GM12864 (cell line): ENCODE measurements around the gene SCP2.

ENCODE experiments used
- DNase-seq: peaks from one replicate; pipeline ENCODE4 v3.0.0-alpha.2; 2011; ENCODE audit warnings: low read depth
- H3K4me3 ChIP-seq: 2 replicates; pipeline ENCODE4 v1.5.1; 2011; ENCODE audit warnings: mild to moderate bottlenecking, low read depth, low read length, control low read depth
- TF ChIP-seq, protein P1 (sequence below): IDR thresholded peaks from 2 replicates; pipeline ENCODE4 v1.5.1; 2011; ENCODE audit warnings: low read depth, mild to moderate bottlenecking, moderate library complexity, low read length, control low read depth, inconsistent platforms; ENCODE audit errors: missing control alignments

Gene SCP2

DNA sequence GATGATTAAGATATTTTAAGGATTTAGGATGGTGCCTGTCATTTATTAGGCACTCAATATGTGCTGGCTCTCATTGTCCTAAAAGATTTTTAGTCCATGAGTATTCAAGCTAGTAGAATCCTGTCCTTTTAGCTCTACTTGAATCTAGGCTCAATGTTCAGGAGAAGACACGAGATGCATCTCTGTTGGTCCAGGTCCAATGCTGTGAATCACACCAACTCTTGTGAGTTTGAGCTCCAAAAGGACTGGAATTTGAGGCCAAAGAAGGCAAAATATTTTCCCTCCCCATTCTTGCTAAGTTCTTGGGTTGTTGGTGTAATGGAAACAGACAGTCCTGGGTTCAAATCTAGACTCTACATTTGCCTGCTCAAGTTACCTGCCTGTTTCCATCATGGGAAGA is 133.5 kb downstream of the SCP2 start:
- DNase-seq, result no peak
- no peak overlapping the region for H3K4me3 ChIP-seq
- TF ChIP-seq, protein P1, sequence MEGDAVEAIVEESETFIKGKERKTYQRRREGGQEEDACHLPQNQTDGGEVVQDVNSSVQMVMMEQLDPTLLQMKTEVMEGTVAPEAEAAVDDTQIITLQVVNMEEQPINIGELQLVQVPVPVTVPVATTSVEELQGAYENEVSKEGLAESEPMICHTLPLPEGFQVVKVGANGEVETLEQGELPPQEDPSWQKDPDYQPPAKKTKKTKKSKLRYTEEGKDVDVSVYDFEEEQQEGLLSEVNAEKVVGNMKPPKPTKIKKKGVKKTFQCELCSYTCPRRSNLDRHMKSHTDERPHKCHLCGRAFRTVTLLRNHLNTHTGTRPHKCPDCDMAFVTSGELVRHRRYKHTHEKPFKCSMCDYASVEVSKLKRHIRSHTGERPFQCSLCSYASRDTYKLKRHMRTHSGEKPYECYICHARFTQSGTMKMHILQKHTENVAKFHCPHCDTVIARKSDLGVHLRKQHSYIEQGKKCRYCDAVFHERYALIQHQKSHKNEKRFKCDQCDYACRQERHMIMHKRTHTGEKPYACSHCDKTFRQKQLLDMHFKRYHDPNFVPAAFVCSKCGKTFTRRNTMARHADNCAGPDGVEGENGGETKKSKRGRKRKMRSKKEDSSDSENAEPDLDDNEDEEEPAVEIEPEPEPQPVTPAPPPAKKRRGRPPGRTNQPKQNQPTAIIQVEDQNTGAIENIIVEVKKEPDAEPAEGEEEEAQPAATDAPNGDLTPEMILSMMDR, result no peak

DNA sequence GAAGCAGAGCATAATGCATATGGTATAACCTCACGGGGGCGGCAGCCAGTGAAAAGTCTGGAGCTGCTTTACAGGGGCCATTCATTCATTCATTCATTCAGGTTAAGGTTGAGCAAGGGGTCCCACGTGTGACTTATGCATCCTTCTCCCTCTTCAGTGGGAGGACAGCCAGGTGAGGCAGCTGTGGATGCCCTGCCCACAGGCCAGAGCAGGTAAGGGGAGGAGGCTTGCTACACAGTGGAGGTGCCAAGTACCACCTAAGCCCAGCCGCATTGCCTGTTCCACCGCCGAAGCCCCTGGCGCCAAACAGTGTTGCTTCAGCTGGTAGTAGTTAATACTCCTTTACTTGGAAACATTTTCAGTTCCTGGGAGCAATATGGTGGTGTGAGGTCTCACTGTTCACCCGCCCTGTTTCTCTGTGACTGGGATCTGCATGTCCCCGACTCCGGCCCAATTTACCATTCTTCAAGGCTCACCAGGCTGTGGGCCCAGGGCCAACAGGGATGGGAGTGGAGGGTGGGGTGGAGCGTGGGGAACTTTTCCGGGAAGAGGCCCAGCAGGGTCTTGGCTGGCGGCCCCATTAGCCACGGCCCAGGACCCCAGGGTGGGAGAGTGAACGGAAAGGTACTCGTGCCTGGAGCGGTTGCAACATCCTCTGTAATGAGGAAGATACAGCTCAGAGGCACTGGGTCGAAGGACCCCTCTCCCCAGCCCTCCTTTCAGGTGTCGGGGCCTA is 134.2 kb downstream of the SCP2 start:
- no peak for DNase-seq
- TF ChIP-seq, protein P1, result no peak
- no peak overlapping the region for H3K4me3 ChIP-seq

DNA sequence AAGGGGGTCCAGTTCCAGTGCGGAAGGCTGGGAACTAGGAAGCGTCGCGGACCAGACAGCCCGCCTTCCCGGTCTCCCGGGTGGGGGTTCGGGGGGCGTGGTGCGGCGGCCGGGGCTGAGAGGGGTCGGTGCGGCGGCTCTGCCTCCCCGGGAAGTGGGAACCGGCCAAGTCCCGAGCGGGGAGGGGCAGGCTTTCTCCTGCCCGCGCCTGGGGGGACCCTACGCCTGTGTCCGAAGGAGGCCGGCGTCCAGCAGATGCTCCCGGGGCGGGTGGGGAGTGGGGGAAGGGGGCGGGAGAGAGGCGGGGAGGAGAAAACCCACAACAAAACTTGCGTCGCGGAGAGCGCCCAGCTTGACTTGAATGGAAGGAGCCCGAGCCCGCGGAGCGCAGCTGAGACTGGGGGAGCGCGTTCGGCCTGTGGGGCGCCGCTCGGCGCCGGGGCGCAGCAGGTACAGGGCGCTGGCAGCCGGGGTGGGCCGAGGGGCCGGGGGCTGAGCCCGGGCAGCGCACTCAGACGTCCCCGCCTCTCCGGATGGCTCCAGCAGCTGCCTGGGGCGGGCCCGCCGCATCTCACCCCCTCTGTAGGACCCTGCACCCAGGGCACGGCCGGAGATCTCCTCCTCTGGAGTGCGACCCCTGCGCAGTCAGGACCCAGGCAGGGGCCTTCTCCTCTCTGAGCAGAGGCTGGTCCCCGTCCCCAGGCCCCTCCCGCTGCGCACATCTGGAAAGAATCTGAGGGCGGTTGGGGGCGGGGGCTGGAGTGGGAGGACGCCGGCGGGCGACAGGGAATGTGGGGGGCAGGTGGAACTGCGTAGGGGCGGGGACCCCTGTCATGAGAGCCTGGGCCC is 135.0 kb downstream of the SCP2 start, which contains the start of gene PODN:
Gene PODN, plus strand, starts transcription at position 355 of the 849 bp plus-strand sequence. CDS start 7,643 bp downstream, outside the sequence.
- TF ChIP-seq, protein P1, result no peak
- no peak for DNase-seq
- H3K4me3 ChIP-seq, result no peak within 1 kb of the TSS

DNA sequence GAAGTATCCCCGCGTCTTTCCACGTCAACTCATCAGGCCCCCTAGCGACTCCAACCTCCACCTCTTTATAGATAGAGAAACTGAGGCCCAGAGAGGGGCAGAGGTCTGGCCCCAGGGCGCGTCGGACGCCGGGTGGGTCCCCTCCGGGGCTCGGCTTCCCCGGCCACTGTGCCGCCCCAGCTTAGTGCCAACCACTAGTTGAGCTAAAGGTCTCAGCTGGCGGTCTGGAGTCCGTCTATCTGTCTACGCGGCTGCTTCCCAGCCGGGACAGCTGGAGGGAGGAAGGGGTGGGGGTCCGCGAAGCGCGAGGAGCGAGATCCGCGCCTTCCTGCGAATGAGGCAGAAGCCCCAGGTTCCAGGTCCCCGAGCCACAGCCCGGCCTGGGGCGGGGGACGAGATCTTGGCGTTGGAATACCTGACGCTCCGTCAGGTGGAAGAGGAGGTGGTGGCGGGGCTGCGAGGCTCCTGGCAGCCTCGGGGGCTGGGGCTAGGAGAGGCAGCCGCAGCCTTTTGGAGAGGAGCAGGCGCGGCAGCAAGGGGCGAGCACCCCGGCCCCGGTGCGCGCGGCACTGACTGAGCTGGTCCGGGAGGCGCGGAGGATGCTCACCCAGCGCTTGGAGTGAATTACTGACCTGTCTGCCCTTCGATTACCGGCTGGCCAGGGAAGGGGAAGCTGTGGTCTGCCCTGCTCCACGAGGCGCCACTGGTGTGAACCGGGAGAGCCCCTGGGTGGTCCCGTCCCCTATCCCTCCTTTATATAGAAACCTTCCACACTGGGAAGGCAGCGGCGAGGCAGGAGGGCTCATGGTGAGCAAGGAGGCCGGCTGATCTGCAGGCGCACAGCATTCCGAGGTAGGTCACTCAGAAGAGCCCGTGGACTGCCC is 135.9 kb downstream of the SCP2 start:
- TF ChIP-seq, protein P1, result no peak
- DNase-seq, result no peak
- H3K4me3 ChIP-seq, result no peak overlapping the region

DNA sequence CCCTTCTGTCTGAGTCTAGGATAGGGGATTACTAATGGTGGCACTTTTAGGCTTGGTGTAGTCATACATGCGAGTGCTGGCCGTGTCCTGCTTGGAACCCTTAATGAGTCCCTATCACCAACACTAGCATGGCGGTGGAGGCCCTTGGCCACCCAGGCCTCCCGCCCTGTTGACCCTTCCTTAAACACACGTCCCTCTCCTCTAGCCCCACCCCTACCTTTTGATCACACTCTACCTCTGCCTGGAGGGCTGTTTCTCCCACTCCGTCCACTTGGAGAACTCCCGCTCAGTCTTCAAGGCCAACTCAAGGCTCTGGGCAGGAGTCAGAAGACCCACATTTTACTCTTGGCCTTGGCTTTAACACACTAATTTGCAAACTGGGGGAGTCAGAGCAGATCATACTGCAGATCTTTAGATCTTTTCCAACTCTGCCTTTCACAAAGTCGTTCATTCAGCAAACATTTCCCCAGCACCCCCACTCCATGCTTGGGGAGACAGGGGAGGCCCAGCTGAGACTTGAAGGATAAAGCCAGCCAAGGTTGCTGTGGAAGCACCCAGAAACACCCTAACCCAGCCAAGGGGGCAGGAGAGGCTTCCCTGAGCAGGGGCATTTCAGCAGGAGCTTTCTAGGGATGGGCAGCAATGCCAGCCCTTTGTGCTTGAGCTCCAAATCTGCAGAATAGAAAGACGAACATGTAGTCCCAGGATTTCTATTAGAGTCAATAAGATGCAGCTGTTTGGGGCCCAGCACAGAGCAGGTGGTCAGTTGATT is 136.9 kb downstream of the SCP2 start:
- TF ChIP-seq, protein P1, result no peak
- H3K4me3 ChIP-seq, result no peak overlapping the region
- no peak for DNase-seq

DNA sequence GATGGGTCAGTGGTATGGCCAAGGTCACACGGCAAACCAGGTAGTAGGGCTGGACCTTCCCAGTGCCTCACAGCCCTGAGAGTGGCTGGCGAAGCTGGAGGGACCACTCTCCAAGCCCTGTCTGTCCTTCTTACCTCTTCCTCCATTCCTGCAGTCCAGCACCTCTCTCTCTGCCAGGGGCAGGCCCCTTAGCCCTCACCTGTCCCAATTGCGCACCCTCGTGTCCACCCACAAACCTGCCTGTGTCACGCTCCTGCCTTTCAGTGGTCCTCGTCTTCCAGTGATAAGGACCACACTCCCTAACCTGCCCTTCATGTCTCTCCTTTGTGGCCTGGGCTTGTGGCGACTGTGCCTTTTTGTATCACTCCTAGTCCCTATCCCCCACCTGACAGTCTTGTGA is 138.3 kb downstream of the SCP2 start:
- TF ChIP-seq, protein P1, result no peak

More for the DNA sequence above, 138.3 kb downstream of the SCP2 start:
- H3K4me3 ChIP-seq, result no peak overlapping the region
- no peak for DNase-seq
